IMR-90 (cell line): Measurements from ENCODE around the gene UGT2B7. TPM values are rescaled to one million over a fixed set of nuclear protein-coding genes. Genes with fewer than 3 reads are reported as not detected.

Experiments used
- ATAC-seq: fragments of 200-7000 bp; cut with Tn5 transposase; 2 replicates; pipeline ENCODE4 v1.9.1; 2020; ENCODE audit warnings: low read depth, mild to moderate bottlenecking, moderate library complexity
- BruUV-seq: library from RNA; stranded (reverse); fragments of 400-500 nt; replicated peaks from 2 replicates; lab custom pipeline; 2021; lab: Mats Ljungman, UMichigan
- CTCF ChIA-PET: fragments of 300-600 bp; formaldehyde crosslinking; extraction: SDS; loops from one replicate; lab custom pipeline; 2021; ENCODE audit warnings: antibody characterized with exemption; lab: Yijun Ruan, JAX
- POLR2A ChIA-PET: fragments of 300-600 bp; sonication (Branson Sonifier 250); formaldehyde crosslinking; loops from one replicate; lab custom pipeline; 2022; ENCODE audit warnings: antibody characterized with exemption; ENCODE audit not compliant: unreplicated experiment; lab: Charles Lee
- DNase-seq: peaks from one replicate; pipeline ENCODE4 v3.0.0; 2013
- H2AFZ ChIP-seq: replicated peaks from 2 replicates; pipeline ENCODE3; 2013; ENCODE audit warnings: low read length, mild to moderate bottlenecking; ENCODE audit not compliant: poor library complexity
- H2AK5ac ChIP-seq: 2 replicates; pipeline ENCODE4 v1.6.1; 2013; ENCODE audit warnings: low read depth, low read length, inconsistent platforms
- H2AK9ac ChIP-seq: replicated peaks from 2 replicates; pipeline ENCODE3; 2013; ENCODE audit warnings: mild to moderate bottlenecking, low read depth, low read length, moderate library complexity; ENCODE audit not compliant: poor library complexity
- H2BK120ac ChIP-seq: 2 replicates; pipeline ENCODE4 v1.6.1; 2013; ENCODE audit warnings: low read depth, low read length, inconsistent platforms
- H2BK15ac ChIP-seq: 3 replicates; pipeline ENCODE4 v1.6.1; 2013; ENCODE audit warnings: low read depth, low read length, inconsistent platforms
- H2BK20ac ChIP-seq: 2 replicates; pipeline ENCODE4 v1.6.1; 2013; ENCODE audit warnings: low read depth, mild to moderate bottlenecking, inconsistent platforms, low read length, moderate library complexity
- H2BK5ac ChIP-seq: 2 replicates; pipeline ENCODE4 v1.6.1; 2013; ENCODE audit warnings: mild to moderate bottlenecking, low read depth, low read length, inconsistent platforms; ENCODE audit not compliant: poor library complexity, severe bottlenecking
- H3K14ac ChIP-seq: replicated peaks from 2 replicates; pipeline ENCODE4 v1.6.1; 2013; ENCODE audit warnings: low read depth, low read length, inconsistent platforms
- H3K18ac ChIP-seq: 2 replicates; pipeline ENCODE4 v1.6.1; 2013; ENCODE audit warnings: low read depth, low read length, control low read depth
- H3K23ac ChIP-seq: 2 replicates; pipeline ENCODE4 v1.6.1; 2013; ENCODE audit warnings: low read depth, low read length, inconsistent platforms
- H3K27ac ChIP-seq: 2 replicates; pipeline ENCODE4 v1.5.1; 2013; ENCODE audit warnings: mild to moderate bottlenecking, control low read depth, low read length; ENCODE audit not compliant: insufficient read depth
- H3K27me3 ChIP-seq: 2 replicates; pipeline ENCODE4 v1.6.1; 2013; ENCODE audit warnings: low read length; ENCODE audit not compliant: control insufficient read depth, insufficient read depth
- H3K36me3 ChIP-seq: 2 replicates; pipeline ENCODE4 v1.6.1; 2013; ENCODE audit warnings: low read length, mixed read lengths; ENCODE audit not compliant: control insufficient read depth, insufficient read depth
- H3K4ac ChIP-seq: 2 replicates; pipeline ENCODE4 v1.6.1; 2013; ENCODE audit warnings: low read depth, low read length, inconsistent platforms
- H3K4me1 ChIP-seq: 2 replicates; pipeline ENCODE4 v1.6.1; 2013; ENCODE audit warnings: low read length, mixed read lengths; ENCODE audit not compliant: control insufficient read depth, insufficient read depth
- H3K4me2 ChIP-seq: 2 replicates; pipeline ENCODE4 v1.6.1; 2013; ENCODE audit warnings: low read depth, mild to moderate bottlenecking, control low read depth, low read length, moderate library complexity
- H3K4me3 ChIP-seq: 2 replicates; pipeline ENCODE4 v1.5.1; 2013; ENCODE audit warnings: low read depth, mild to moderate bottlenecking, control low read depth, low read length, moderate library complexity; ENCODE audit not compliant: insufficient read depth
- H3K56ac ChIP-seq: 2 replicates; pipeline ENCODE4 v1.6.1; 2013; ENCODE audit warnings: low read length, inconsistent platforms; ENCODE audit not compliant: insufficient read depth; ENCODE audit errors: extremely low read depth
- H3K79me1 ChIP-seq, 2 experiments: 2 replicates each; pipeline ENCODE4 v1.6.1; 2013; ENCODE audit warnings: low read length in 2 of 2, inconsistent platforms in 1 of 2, low read depth in 1 of 2
- H3K9ac ChIP-seq: 2 replicates; pipeline ENCODE4 v1.6.1; 2013; ENCODE audit warnings: low read depth, low read length, control low read depth
- H3K9me1 ChIP-seq: 2 replicates; pipeline ENCODE4 v1.6.1; 2013; ENCODE audit warnings: low read length, inconsistent platforms; ENCODE audit not compliant: insufficient read depth
- H3K9me3 ChIP-seq: 2 replicates; pipeline ENCODE4 v1.6.1; 2013; ENCODE audit warnings: low read length; ENCODE audit not compliant: control insufficient read depth, insufficient read depth
- H4K20me1 ChIP-seq: 2 replicates; pipeline ENCODE4 v1.6.1; 2013; ENCODE audit warnings: low read length, inconsistent platforms; ENCODE audit not compliant: insufficient read depth
- H4K5ac ChIP-seq: 2 replicates; pipeline ENCODE4 v1.6.1; 2013; ENCODE audit warnings: mild to moderate bottlenecking, low read depth, low read length, control low read depth
- H4K8ac ChIP-seq, 2 experiments: 2 replicates each; pipeline ENCODE4 v1.6.1; 2013; ENCODE audit warnings: low read depth in 2 of 2, low read length in 2 of 2, control low read depth in 1 of 2, inconsistent platforms in 1 of 2
- H4K91ac ChIP-seq: 2 replicates; pipeline ENCODE4 v1.6.1; 2013; ENCODE audit warnings: low read depth, low read length, inconsistent platforms; ENCODE audit not compliant: insufficient read depth
- NFE2L2 ChIP-seq: fragments of 150-350 bp; IDR thresholded peaks from 2 replicates; pipeline ENCODE4 v1.6.1; 2016; ENCODE audit warnings: low read depth, mild to moderate bottlenecking, low read length
- POLR2A ChIP-seq: IDR thresholded peaks from 2 replicates; pipeline ENCODE4 v1.6.1; 2012; ENCODE audit warnings: mild to moderate bottlenecking, low read depth, low read length
- RFX5 ChIP-seq: IDR thresholded peaks from 2 replicates; pipeline ENCODE4 v1.8.0; 2012; ENCODE audit warnings: low read depth, mild to moderate bottlenecking, low read length, moderate library complexity
- WGBS, 2 experiments: methylation state at CpG; one replicate each; pipeline versions ENCODE4 v1.1.5 to v1.1.7; 2013; ENCODE audit warnings: missing lambda C conversion rate in 2 of 2; ENCODE audit not compliant: insufficient read length in 1 of 2; ENCODE audit errors: extremely low coverage in 2 of 2; 5-methylcytosine and 5-hydroxymethylcytosine counted together
- dilution Hi-C: fragments of 300-500 bp; cut with HindIII; formaldehyde crosslinking; loops from one replicate; pipeline ENCODE4 v1.14.3; 2018; ENCODE audit warnings: low sequenced_read_pairs; ENCODE audit not compliant: unreplicated experiment
- in situ Hi-C: fragments of 300-500 bp; cut with MboI; formaldehyde crosslinking; loops from 3 replicates; pipeline ENCODE4 v1.14.3; 2019; ENCODE audit warnings: low sequenced_read_pairs, inconsistent platforms, mixed read lengths
- intact Hi-C: fragments of 100-400 bp; cut with micrococcal nuclease; formaldehyde crosslinking; loops from 2 replicates; pipeline ENCODE4 v1.10.0; 2022
- polyA plus RNA-seq, 3 experiments: library from polyadenylated mRNA; depleted of rRNA; stranded (reverse); fragments of >200 nt; gene quantifications; 2 replicates each; pipeline ENCODE4 v1.2.3, GENCODE V29; 2012; ENCODE audit warnings: low replicate concordance in 1 of 3
- total RNA-seq: library from RNA; depleted of rRNA; stranded (reverse); fragments of >200 nt; gene quantifications from 2 replicates; pipeline ENCODE4 v1.2.3, GENCODE V29; 2012

The UGT2B7 gene
- total and polyA plus RNA-seq, 2 of the 4 experiments (the other 2 are of a cell fraction), result 0.10 TPM; not detected in 1

DNA sequence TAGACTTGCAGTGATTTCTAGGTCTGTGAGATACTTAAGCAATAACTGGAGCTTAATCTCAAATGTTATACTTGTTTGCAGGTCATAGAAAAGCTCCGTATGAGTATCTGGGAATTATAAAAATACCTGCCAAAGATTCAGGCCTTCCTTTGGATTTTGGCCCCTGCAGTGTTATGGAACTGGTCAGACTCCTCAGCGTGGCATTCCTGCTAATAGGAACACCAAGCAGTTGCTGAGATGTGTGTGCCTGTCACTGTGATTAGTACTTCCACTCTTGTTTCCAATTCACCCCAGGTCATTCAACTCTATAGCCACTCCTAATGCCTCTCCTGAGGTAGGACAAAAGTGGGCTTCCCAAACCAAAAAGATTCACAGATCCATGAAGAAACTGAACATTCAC, 7.8 kb upstream of the UGT2B7 start:
- ATAC-seq (no peak), DNase-seq (no peak)
- Histone ChIP-seq H3K18ac (no peak overlapping the region), H3K27ac (no peak overlapping the region), H3K14ac (no peak overlapping the region), H2AK9ac (no peak overlapping the region), H4K91ac (no peak overlapping the region), H2BK120ac (no peak overlapping the region), H2BK20ac (no peak overlapping the region), H4K8ac (no peak overlapping the region), H3K9ac (no peak overlapping the region), H3K79me1 (no peaks in the 10 kb centered on the region), H2AK5ac (no peak overlapping the region), H2AFZ (no peak overlapping the region), H2BK15ac (no peak overlapping the region), H3K9me3 (no peaks in the 10 kb centered on the region; the same call in 1 of the 2 replicates), H2BK5ac (no peak overlapping the region), H3K4ac (no peak overlapping the region), H3K4me2 (no peak overlapping the region), H3K36me3 (no peaks in the 10 kb centered on the region), H4K20me1 (no peaks in the 10 kb centered on the region), H3K4me1 (peaks cover 5% of the 10 kb centered on the region; the same call in 1 of the 2 replicates), H3K4me3 (no peak overlapping the region), H3K27me3 (no peaks in the 10 kb centered on the region), H3K9me1 (no peaks in the 10 kb centered on the region), H4K5ac (no peak overlapping the region), H3K23ac (no peak overlapping the region), H3K56ac (no peak overlapping the region)
- intact Hi-C loops, result no loop called here
- TF ChIP-seq RFX5 (no peak), NFE2L2 (no peak), POLR2A (no peak)
- in situ Hi-C loops, result no loop called here
- WGBS, 2 experiments, result 60% methylated on average over 1 of the region's 2 CpGs; no CpG with 5 or more reads in 1 of the 2 experiments
- ChIA-PET POLR2A (no interaction called here), CTCF (no interaction called here)
- dilution Hi-C loops, result no loop called here
- BruUV-seq, result no TSS peak
